Measurements from ENCODE around the gene CRIP3. TPM values are rescaled to one million over a fixed set of nuclear protein-coding genes. Genes with fewer than 3 reads are reported as not detected.
"Not testable (repeated sequence)": the region's sequence is repeated elsewhere in the genome, so short reads cannot be mapped to it uniquely, and the experiment has no call there.

Gene CRIP3, protein sequence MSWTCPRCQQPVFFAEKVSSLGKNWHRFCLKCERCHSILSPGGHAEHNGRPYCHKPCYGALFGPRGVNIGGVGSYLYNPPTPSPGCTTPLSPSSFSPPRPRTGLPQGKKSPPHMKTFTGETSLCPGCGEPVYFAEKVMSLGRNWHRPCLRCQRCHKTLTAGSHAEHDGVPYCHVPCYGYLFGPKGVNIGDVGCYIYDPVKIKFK
- polyA plus RNA-seq (ENCODE audit: low read depth in 6 of 6), result 1 to 10 TPM; 2.7 to 7.8 (median 5.3) TPM

DNA sequence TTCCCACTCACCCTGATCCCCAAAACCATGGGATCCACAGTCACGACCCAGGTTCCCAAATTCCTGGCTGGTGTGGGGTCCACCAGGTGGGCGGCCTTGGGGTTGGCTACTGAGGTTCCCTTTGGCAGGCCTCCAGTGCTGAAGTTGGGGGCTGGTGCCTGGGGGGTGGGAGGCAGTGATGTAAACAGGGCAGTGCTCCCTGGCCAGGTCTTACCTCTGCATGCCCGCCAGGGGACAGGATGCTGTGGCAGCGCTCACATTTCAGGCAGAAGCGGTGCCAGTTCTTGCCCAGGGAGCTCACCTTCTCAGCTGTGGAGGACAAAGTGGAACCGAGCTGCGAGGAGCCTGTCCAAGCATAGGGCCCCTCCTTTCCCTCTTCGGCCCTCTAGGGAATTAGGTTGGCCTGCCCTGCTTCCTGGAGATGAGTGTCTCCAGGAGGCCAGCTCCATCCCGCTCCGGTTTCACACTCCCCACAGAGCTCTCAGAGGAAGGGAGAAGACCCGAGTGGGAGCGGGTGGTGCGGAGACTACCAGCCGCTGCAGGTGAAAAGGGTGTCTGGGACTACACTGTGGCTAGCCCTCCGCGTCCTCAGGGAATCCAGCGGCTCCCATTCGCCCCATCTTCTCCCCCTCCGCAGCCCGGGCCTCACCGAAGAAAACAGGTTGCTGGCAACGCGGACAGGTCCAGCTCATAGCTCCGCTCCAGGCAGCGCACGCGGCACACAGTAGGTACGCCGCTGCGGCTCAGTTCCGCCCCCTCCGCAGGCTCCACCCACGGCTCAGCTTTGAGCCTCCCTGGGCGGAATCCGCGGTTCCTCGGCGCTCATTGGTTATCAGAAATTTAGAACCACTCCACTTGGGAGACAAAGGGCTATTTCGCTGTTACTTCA lies at the start of gene CRIP3:
Gene CRIP3, minus strand, starts transcription at position 726 of the 889 bp plus-strand sequence. Its CDS starts 34 bp downstream, at position 692.
- H3K4me3 Mint-ChIP-seq, result peak within 1 kb of the TSS; percentile 82 to 95 (median 86)
- peaks cover 0 to 6% (median 0%) of the 10 kb centered on the region in 7 donors for H3K9me3 Mint-ChIP-seq
- ATAC-seq (ENCODE audit: low read depth in 2 of 2), result peak; percentile 83 to 84
- peak within 1 kb of the TSS in 5 of 6 donors; percentile 44 to 94 (median 79) for H3K27ac Mint-ChIP-seq
- H3K4me1 Mint-ChIP-seq, result peaks cover 28 to 76% (median 49%) of the 10 kb centered on the region in 3 donors
- DNase-seq, result peak; percentile 52
- peaks cover 0 to 5% of the 10 kb centered on the region in 2 donors for H3K36me3 Mint-ChIP-seq
- H3K27me3 Mint-ChIP-seq, result no peaks in the 10 kb centered on the region

DNA sequence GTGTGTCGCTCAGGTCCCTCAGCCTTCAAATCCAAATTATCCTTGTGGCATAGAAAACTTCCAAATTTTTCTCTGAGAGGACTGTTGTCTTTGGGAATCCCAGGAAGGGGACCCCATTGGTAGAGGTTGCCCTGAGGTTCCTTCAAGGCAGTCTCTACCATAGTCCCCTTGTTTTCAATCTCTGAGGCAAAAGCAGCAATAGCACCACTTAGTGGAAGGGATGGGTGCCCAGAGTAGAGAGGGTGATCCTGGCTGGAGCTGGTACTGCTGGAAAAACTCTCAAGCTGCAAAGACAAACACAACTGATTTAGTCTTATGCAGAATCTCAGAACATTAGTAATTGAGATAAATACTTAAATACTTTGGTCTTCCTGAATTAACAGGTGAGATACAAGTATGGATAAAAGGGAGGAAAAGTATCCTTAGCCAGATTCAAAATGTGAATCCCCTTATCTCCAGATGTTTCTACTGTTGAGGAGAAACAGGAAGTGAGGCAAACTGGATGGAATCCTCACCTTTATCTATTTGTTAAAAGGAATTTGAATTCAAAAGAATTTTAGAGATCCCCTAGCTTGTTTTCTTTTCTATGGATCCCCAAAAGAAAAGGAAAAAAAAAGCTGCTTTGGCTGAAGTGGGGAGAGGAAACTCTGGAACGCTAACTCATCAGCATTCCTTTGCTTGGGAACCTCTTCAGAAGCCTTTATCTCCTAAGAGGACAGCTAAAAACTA lies 47.4 kb upstream of the CRIP3 start:
- Mint-ChIP-seq H3K36me3 (peaks cover 14 to 39% of the 10 kb centered on the region in 2 donors), H3K4me1 (peaks cover 14 to 67% (median 45%) of the 10 kb centered on the region in 3 donors), H3K27me3 (no peaks in the 10 kb centered on the region), H3K4me3 (no peak overlapping the region), H3K27ac (peak overlapping the region in 3 of 6 donors; percentile 29 to 79 (median 40)), H3K9me3 (no peaks in the 10 kb centered on the region)
- no peak for DNase-seq
- peak; percentile 51 to 63 for ATAC-seq (ENCODE audit: low read depth in 2 of 2)

DNA sequence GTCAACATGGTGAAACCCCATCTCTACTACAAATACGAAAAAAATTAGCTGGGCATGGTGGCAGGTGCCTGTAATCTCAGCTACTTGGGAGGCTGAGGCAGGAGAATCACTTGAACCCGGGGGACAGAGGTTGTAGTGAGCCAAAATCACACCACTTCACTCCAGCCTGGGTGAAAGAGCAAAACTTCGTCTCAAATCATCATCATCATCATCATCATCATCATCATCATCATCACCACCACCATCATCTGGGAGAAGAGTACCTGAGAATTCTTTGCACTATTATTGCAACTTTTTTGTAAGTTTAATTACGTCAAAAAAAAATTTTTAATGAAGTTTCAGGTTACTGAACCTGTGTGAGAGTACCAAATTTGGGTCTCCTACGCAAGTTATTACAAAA lies 43.3 kb upstream of the CRIP3 start:
- H3K4me3 Mint-ChIP-seq; H3K27me3 Mint-ChIP-seq; ATAC-seq (ENCODE audit: low read depth in 2 of 2); DNase-seq; H3K27ac Mint-ChIP-seq; H3K9me3 Mint-ChIP-seq: not testable (repeated sequence)
- Mint-ChIP-seq H3K4me1 (peaks cover 10 to 43% (median 21%) of the 10 kb centered on the region in 3 donors), H3K36me3 (peaks cover 6 to 28% of the 10 kb centered on the region in 2 donors)

DNA sequence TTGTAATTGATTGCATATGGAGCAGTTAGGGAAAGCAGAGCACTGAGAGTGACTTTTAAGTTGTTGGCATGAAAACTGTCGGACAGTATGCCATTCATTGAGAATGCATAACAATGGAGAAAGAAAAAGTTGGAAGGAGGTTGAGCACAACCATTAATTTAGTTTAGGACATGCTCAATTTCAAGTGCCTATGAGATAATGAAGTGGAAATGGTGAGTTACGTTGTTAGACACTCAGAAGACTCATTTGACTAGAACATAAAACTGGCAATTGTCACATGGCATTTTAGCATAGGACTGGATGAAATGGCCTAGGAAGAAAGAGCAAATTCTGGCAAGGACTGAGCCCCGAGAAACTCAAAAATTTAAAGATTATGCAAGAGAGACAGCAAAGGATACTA lies 38.8 kb upstream of the CRIP3 start:
- no peaks in the 10 kb centered on the region for H3K9me3 Mint-ChIP-seq
- peaks cover 12 to 30% (median 12%) of the 10 kb centered on the region in 3 donors for H3K4me1 Mint-ChIP-seq
- H3K36me3 Mint-ChIP-seq, result peaks cover 10 to 11% of the 10 kb centered on the region in 2 donors
- H3K4me3 Mint-ChIP-seq, result no peak overlapping the region
- no peak for ATAC-seq (ENCODE audit: low read depth in 2 of 2)
- no peak overlapping the region for H3K27ac Mint-ChIP-seq
- no peaks in the 10 kb centered on the region for H3K27me3 Mint-ChIP-seq
- no peak for DNase-seq

DNA sequence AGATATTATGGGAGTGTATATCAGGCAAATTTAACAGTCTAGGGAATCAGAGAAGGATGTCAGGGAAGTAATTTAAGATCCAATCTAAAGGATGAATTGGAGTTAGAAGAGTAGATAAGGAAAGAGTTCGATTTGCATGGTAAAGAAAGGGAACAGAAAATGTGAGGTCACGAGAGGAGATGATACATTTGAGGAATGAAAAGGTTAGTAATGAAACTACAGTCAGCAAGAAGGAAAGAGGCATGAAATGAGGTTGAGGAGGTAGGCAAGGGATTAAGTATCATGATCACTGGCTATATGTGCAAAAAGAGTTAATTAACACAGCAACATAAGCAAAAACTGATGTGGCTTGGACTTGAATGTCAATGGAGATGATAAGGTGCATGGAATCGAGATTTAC lies 38.4 kb upstream of the CRIP3 start:
- H3K36me3 Mint-ChIP-seq, result peaks cover 7 to 15% of the 10 kb centered on the region in 2 donors
- no peak overlapping the region for H3K4me3 Mint-ChIP-seq
- H3K4me1 Mint-ChIP-seq, result peaks cover 12 to 28% (median 14%) of the 10 kb centered on the region in 3 donors
- no peaks in the 10 kb centered on the region for H3K9me3 Mint-ChIP-seq
- H3K27me3 Mint-ChIP-seq, result no peaks in the 10 kb centered on the region
- DNase-seq (no peak), ATAC-seq (ENCODE audit: low read depth in 2 of 2) (no peak)
- no peak overlapping the region for H3K27ac Mint-ChIP-seq

DNA sequence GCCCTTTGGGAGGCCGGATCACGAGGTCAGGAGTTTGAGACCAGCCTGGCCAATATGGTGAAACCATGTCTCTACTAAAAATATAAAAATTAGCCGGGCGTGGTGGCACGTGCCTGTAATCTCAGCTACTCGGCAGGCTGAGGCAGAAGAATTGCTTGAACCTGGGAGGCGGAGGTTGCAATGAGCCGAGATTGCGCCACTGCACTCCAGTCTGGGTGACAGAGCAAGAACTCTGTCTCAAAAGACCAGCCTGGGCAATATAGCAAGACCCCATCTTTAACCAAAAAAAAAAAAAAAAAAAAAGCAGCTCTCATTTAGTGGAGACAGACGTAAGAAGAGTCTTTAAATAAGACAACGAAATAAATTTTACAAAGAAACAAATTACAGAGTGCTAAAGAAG lies 37.6 kb upstream of the CRIP3 start:
- not testable (repeated sequence) for ATAC-seq (ENCODE audit: low read depth in 2 of 2); H3K4me3 Mint-ChIP-seq; H3K27ac Mint-ChIP-seq; H3K27me3 Mint-ChIP-seq; DNase-seq; H3K9me3 Mint-ChIP-seq
- H3K4me1 Mint-ChIP-seq, result peaks cover 12 to 22% (median 13%) of the 10 kb centered on the region in 3 donors
- H3K36me3 Mint-ChIP-seq, result peaks cover 4 to 15% of the 10 kb centered on the region in 2 donors

DNA sequence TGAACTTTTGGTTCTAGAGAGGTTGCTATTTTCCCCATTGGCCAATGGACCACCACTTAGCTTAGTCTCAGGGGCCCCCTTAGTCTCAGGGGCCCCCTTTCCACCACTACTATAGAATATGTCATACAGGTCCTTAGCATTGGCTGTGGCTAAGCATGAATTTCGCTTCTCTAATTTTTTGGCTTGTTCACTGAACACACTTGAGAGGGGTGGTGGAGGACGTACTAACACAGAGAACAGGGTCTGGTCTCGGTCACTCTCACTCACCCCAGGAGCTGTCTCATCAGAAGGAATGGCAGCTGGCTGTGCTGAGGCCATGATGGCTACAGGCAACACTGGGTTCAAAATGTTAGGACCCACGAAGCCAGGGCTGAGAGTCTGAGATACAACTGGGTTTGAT lies 30.5 kb upstream of the CRIP3 start:
- ATAC-seq (ENCODE audit: low read depth in 2 of 2) (peak in 1 of 2 donors; percentile 25), DNase-seq (no peak)
- Mint-ChIP-seq H3K4me1 (peaks cover 40 to 55% (median 49%) of the 10 kb centered on the region in 3 donors), H3K27me3 (no peaks in the 10 kb centered on the region), H3K4me3 (peak overlapping the region in 2 of 8 donors; percentile 35 to 38), H3K36me3 (peaks cover 36% of the 10 kb centered on the region in 2 donors), H3K9me3 (no peaks in the 10 kb centered on the region), H3K27ac (peak overlapping the region; percentile 41 to 91 (median 64))

DNA sequence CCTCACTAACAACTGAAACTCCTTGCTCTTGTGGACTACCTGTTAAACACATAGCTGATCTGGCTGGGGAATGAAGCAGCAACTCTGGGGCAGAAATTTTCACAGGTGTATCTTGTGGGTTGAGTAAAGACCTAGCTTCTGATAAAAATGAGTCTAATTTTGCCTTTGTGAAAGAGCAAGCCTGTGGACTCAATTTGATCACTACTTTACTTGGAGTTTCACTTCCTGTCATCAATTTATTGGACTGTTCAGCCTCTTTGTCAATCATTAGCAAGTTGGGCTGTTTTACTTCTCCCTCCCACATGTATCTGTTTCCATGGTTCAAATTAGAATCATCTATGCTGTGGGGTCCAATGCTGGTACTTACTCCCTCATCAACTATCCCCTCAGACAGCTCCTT lies 29.6 kb upstream of the CRIP3 start:
- Mint-ChIP-seq H3K27ac (peak overlapping the region; percentile 24 to 91 (median 80)), H3K36me3 (peaks cover 34 to 36% of the 10 kb centered on the region in 2 donors), H3K9me3 (no peaks in the 10 kb centered on the region), H3K4me3 (peak overlapping the region in 2 of 8 donors; percentile 4 to 17), H3K4me1 (peaks cover 37 to 55% (median 53%) of the 10 kb centered on the region in 3 donors), H3K27me3 (no peaks in the 10 kb centered on the region)
- ATAC-seq (ENCODE audit: low read depth in 2 of 2) (peak; percentile 50 to 56), DNase-seq (peak; percentile 7)

DNA sequence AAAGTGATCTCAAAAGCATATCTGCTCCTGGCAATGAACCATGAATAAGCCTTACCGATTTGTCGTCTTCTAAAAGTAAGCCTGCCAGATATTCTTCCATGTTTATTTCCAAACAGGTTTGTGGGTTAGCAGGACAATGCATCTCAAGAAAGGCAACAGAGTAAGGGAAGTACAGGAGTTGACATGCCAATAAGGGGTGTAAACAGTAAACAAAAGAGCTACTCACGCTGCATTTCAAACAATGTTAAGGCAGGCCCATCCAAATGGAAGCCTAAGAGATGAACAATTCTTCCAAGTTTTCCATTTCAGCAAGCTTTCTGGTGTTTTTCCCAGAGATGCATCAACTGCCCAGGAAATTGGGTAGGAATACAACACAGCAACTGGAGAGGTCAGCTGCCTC lies 27.8 kb upstream of the CRIP3 start:
- no peaks in the 10 kb centered on the region for H3K9me3 Mint-ChIP-seq
- H3K27ac Mint-ChIP-seq, result peak overlapping the region in 2 of 6 donors; percentile 10 to 82
- peaks cover 37 to 58% (median 52%) of the 10 kb centered on the region in 3 donors for H3K4me1 Mint-ChIP-seq
- DNase-seq (no peak), ATAC-seq (ENCODE audit: low read depth in 2 of 2) (no peak)
- no peaks in the 10 kb centered on the region for H3K27me3 Mint-ChIP-seq
- H3K36me3 Mint-ChIP-seq, result peaks cover 30 to 41% of the 10 kb centered on the region in 2 donors
- H3K4me3 Mint-ChIP-seq, result no peak overlapping the region

DNA sequence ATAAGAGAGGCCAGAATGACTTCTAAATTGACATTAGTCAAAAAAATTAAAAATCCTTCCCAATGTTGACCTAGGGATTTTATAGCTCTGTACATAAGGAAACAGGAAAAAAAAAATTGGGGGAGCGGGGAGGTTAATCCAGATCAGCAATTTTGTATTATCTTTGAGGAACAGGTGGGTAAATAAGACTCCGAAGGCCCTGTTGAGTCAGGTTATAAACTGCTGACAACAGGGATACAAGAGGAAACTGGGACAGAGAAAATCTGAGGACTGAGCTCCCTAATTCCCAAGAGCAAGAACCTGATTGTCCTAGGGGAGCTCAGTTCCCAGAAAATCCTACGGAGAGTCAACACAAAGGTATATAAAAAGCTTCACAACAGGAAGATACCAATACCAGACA lies 26.8 kb upstream of the CRIP3 start:
- H3K36me3 Mint-ChIP-seq, result peaks cover 22 to 41% of the 10 kb centered on the region in 2 donors
- H3K4me1 Mint-ChIP-seq, result peaks cover 41 to 59% (median 56%) of the 10 kb centered on the region in 3 donors
- no peak overlapping the region for H3K4me3 Mint-ChIP-seq
- H3K27me3 Mint-ChIP-seq, result no peaks in the 10 kb centered on the region
- H3K9me3 Mint-ChIP-seq, result no peaks in the 10 kb centered on the region
- ATAC-seq (ENCODE audit: low read depth in 2 of 2) (no peak), DNase-seq (no peak)
- peak overlapping the region in 3 of 6 donors; percentile 46 to 70 (median 57) for H3K27ac Mint-ChIP-seq

DNA sequence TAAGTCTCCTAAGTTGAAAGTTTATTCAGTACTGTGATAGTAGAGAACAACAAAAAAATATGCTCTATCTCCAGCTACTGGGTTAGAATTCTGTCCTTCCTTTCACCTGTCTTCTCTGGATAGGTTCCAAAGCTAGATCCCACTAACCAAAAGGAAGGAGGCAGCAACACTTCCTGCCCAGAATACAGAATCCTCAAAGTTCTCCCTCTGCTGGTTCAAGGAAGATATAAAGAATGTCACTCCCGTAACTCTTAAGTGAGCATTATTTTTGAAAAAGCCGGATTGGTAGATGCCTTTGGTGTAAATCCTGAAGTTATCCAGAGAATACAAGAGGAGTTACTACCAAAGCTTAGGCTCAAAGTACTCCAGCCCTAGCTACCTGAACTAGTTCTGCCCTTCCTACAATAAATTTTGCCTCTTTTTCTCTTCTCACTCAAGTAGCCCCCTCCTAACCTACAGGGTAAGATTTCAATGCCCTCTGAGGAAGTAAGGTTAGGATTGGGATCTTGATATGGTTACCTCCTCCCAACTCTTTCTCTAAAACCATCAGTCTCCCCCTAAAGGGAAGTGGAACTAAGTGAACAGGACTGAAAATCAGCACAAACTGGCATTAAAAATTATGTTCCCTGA lies 26.0 kb upstream of the CRIP3 start:
- Mint-ChIP-seq H3K4me3 (no peak overlapping the region), H3K4me1 (peaks cover 36 to 51% (median 48%) of the 10 kb centered on the region in 3 donors), H3K27ac (peak overlapping the region in 4 of 6 donors; percentile 29 to 84 (median 66)), H3K27me3 (no peaks in the 10 kb centered on the region), H3K9me3 (no peaks in the 10 kb centered on the region), H3K36me3 (peaks cover 14 to 32% of the 10 kb centered on the region in 2 donors)
- ATAC-seq (ENCODE audit: low read depth in 2 of 2) (peak in 1 of 2 donors; percentile 23), DNase-seq (no peak)

DNA sequence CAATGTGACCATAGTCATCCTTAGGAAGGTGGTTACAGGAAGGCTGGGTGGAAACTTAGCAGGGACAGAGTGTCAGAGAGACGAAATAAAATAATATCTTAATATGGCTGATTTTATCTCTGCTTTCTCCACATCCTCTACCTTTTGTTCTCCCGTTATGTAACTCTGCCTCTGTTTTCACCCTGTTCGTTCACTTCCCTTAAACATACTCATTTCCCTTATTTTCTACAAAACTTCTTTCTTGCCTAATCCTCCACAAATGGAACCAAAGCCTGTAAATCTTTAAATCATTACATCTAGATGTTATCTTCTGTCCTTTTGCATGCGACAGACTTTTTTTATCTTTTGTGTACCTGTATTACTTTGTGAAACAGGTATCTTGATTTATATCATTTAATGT lies 23.3 kb upstream of the CRIP3 start:
- Mint-ChIP-seq H3K27ac (peak overlapping the region in 4 of 6 donors; percentile 8 to 82 (median 40)), H3K36me3 (peaks cover 8 to 26% of the 10 kb centered on the region in 2 donors), H3K27me3 (no peaks in the 10 kb centered on the region), H3K4me3 (no peak overlapping the region), H3K9me3 (no peaks in the 10 kb centered on the region), H3K4me1 (peaks cover 24 to 30% (median 26%) of the 10 kb centered on the region in 3 donors)
- ATAC-seq (ENCODE audit: low read depth in 2 of 2) (peak in 1 of 2 donors; percentile 25), DNase-seq (no peak)

Measured in naive B cell (primary cell).